Measurements from ENCODE around the gene NDUFA6. TPM values are rescaled to one million over a fixed set of nuclear protein-coding genes. Genes with fewer than 3 reads are reported as not detected.

Gene NDUFA6
- total and polyA plus RNA-seq, 9 donors, result 78.1 to 143 (median 92.2) TPM

Other genes starting within 250 kb of the NDUFA6 start
- 0.09 TPM for gene SHISA8, start 175.7 kb downstream of the NDUFA6 start, total RNA-seq
- gene SHISA8, start 175.7 kb downstream of the NDUFA6 start, polyA plus RNA-seq (ENCODE audit: insufficient read depth in 1 of 8, insufficient read length in 8 of 8, low replicate concordance in 1 of 8), result under 1 TPM in 7 of 8 donors, not detected in 1; 0.11 to 0.39 (median 0.22) TPM
- gene TNFRSF13C, start 164.0 kb downstream of the NDUFA6 start, total RNA-seq, result 0.75 TPM
- 1 to 10 TPM in 7 of 8 donors, under 1 TPM in 1; 0.91 to 2.3 (median 1.2) TPM for gene TNFRSF13C, start 164.0 kb downstream of the NDUFA6 start, polyA plus RNA-seq (ENCODE audit: insufficient read depth in 1 of 8, insufficient read length in 8 of 8, low replicate concordance in 1 of 8)
- gene CENPM, start 143.6 kb downstream of the NDUFA6 start, total RNA-seq, result 6.7 TPM
- gene CENPM, start 143.6 kb downstream of the NDUFA6 start, polyA plus RNA-seq (ENCODE audit: insufficient read depth in 1 of 8, insufficient read length in 8 of 8, low replicate concordance in 1 of 8), result 10 to 100 TPM in 3 of 8 donors, 1 to 10 TPM in 5; 7.5 to 11.6 (median 9.1) TPM
- 0.89 TPM for gene SEPTIN3, start 121.3 kb downstream of the NDUFA6 start, total RNA-seq
- 1 to 10 TPM in 4 of 8 donors, under 1 TPM in 4; 0.67 to 2.0 (median 0.90) TPM for gene SEPTIN3, start 121.3 kb downstream of the NDUFA6 start, polyA plus RNA-seq (ENCODE audit: insufficient read depth in 1 of 8, insufficient read length in 8 of 8, low replicate concordance in 1 of 8)
- gene WBP2NL, start 92.0 kb downstream of the NDUFA6 start, total RNA-seq, result 1.0 TPM
- gene WBP2NL, start 92.0 kb downstream of the NDUFA6 start, polyA plus RNA-seq (ENCODE audit: insufficient read depth in 1 of 8, insufficient read length in 8 of 8, low replicate concordance in 1 of 8), result 1 to 10 TPM in 5 of 8 donors, under 1 TPM in 3; 0.38 to 2.3 (median 1.2) TPM
- gene NAGA, start 20.0 kb downstream of the NDUFA6 start, total RNA-seq, result 21.8 TPM
- gene NAGA, start 20.0 kb downstream of the NDUFA6 start, polyA plus RNA-seq (ENCODE audit: insufficient read depth in 1 of 8, insufficient read length in 8 of 8, low replicate concordance in 1 of 8), result 10 to 100 TPM; 15.1 to 28.7 (median 22.4) TPM
- 25.4 TPM for gene PHETA2, start 16.5 kb downstream of the NDUFA6 start, total RNA-seq
- 10 to 100 TPM; 18.0 to 32.1 (median 23.8) TPM for gene PHETA2, start 16.5 kb downstream of the NDUFA6 start, polyA plus RNA-seq (ENCODE audit: insufficient read depth in 1 of 8, insufficient read length in 8 of 8, low replicate concordance in 1 of 8)
- gene SMDT1, start 11.1 kb downstream of the NDUFA6 start, total RNA-seq, result 19.6 TPM
- gene SMDT1, start 11.1 kb downstream of the NDUFA6 start, polyA plus RNA-seq (ENCODE audit: insufficient read depth in 1 of 8, insufficient read length in 8 of 8, low replicate concordance in 1 of 8), result 100 to 1,000 TPM in 5 of 8 donors, 10 to 100 TPM in 3; 57.4 to 171 (median 114) TPM
- gene CYP2D6, start 40.0 kb upstream of the NDUFA6 start, total RNA-seq, result 0.31 TPM
- gene CYP2D6, start 40.0 kb upstream of the NDUFA6 start, polyA plus RNA-seq (ENCODE audit: insufficient read depth in 1 of 8, insufficient read length in 8 of 8, low replicate concordance in 1 of 8), result 1 to 10 TPM in 6 of 8 donors, under 1 TPM in 2; 0.64 to 3.4 (median 1.6) TPM
- 13.7 TPM for gene TCF20, start 179.9 kb upstream of the NDUFA6 start, total RNA-seq
- 10 to 100 TPM in 4 of 8 donors, 1 to 10 TPM in 4; 6.7 to 15.6 (median 10.0) TPM for gene TCF20, start 179.9 kb upstream of the NDUFA6 start, polyA plus RNA-seq (ENCODE audit: insufficient read depth in 1 of 8, insufficient read length in 8 of 8, low replicate concordance in 1 of 8)

All from muscle of leg (tissue), 9 donors.